Effector memory CD8-positive, alpha-beta T cell (primary cell): ENCODE measurements around the gene NAV2.

Experiments used
- ATAC-seq: fragments of 150-1000 bp; cut with Tn5 transposase; replicated peaks from 2 replicates; pipeline ENCODE4 v1.10.0; 2021; ENCODE audit warnings: mild to moderate bottlenecking, moderate library complexity
- DNase-seq, 3 experiments: peaks; one replicate each; pipeline ENCODE4 v3.0.0; 2021
- H3K27ac Mint-ChIP-seq, 2 donors: one replicate each; pipeline ENCODE4 v1.8.0; 2022; ENCODE audit warnings: mild to moderate bottlenecking in 2 of 2, mixed read lengths in 2 of 2, moderate library complexity in 2 of 2
- H3K27me3 Mint-ChIP-seq, 2 donors: one replicate each; pipeline ENCODE4 v1.8.0; 2022; ENCODE audit warnings: mixed read lengths in 2 of 2
- H3K36me3 Mint-ChIP-seq: one replicate; pipeline ENCODE4 v1.8.0; 2022; ENCODE audit warnings: mild to moderate bottlenecking, moderate library complexity, mixed read lengths; ENCODE audit not compliant: insufficient read depth
- H3K4me1 Mint-ChIP-seq, 2 donors: one replicate each; pipeline ENCODE4 v1.8.0; 2022; ENCODE audit warnings: low read depth in 2 of 2, mixed read lengths in 2 of 2
- H3K4me3 Mint-ChIP-seq, 2 donors: one replicate each; pipeline ENCODE4 v1.8.0; 2022; ENCODE audit warnings: mild to moderate bottlenecking in 2 of 2, mixed read lengths in 2 of 2, moderate library complexity in 2 of 2
- H3K9me3 Mint-ChIP-seq, 2 donors: one replicate each; pipeline ENCODE4 v1.8.0; 2022; ENCODE audit warnings: mixed read lengths in 2 of 2

NAV2 gene

DNA sequence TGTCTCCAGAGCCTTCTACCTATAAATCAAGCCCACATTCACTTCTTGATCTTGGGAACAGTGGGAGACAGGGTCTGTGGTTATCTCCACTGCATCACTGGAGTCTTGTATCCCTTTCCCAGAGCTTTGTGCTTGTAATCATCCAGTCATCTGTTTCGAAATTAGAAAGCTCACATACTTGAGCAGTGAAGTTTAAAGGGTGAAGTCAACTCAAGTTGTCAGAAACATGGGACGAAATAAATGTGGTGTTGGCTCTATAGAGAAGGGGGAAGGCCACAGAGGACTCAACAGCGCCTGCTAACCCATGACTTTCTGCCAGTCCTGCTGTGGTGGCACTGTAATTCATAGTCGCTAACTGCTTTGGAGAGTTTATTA lies 250.2 kb downstream of the NAV2 start:
- Mint-ChIP-seq H3K27me3 (peaks cover 15 to 27% of the 10 kb centered on the region in 2 donors), H3K36me3 (no peaks in the 10 kb centered on the region), H3K27ac (no peak overlapping the region), H3K4me1 (peaks cover 8% of the 10 kb centered on the region in 2 donors), H3K9me3 (no peaks in the 10 kb centered on the region), H3K4me3 (no peak overlapping the region)
- DNase-seq (no peak), ATAC-seq (no peak)

DNA sequence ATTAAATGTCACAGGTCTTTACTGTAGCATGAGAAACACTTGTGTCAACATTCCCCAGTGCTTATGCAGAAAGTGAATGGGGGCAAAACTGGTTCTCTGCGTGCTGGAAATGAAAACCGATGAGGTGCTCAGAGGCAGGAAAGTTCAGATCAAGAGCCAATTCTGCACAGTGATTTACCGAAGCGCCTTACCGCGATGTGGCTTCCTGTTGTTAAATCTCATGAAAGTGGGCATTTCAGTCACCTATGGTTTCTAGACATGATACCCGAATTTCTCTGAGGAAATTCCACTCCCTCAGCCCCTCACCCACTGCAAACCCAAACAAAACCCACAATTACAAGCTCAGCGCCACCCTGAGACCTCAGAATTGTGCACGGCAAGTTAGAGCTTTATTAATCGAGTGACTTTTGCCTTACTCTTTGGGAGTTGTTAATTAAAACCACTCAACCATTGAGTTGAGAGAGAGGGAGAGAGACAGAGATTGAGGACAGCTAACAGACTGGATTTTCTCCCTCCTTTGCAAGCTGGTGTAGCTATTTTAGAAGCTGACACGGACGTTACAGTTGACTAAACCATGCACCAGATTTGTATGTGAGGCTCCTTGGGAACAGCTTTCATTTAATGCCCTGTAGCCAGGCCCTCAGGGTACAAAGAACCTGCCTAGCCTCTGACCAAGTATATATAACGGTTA lies 251.2 kb downstream of the NAV2 start:
- Mint-ChIP-seq H3K27me3 (peaks cover 15 to 37% of the 10 kb centered on the region in 2 donors), H3K4me1 (peaks cover 8% of the 10 kb centered on the region in 2 donors), H3K9me3 (no peaks in the 10 kb centered on the region), H3K4me3 (peak overlapping the region; percentile 17 to 20), H3K27ac (no peak overlapping the region), H3K36me3 (no peaks in the 10 kb centered on the region)
- peak; percentile 74 for ATAC-seq
- no peak for DNase-seq

DNA sequence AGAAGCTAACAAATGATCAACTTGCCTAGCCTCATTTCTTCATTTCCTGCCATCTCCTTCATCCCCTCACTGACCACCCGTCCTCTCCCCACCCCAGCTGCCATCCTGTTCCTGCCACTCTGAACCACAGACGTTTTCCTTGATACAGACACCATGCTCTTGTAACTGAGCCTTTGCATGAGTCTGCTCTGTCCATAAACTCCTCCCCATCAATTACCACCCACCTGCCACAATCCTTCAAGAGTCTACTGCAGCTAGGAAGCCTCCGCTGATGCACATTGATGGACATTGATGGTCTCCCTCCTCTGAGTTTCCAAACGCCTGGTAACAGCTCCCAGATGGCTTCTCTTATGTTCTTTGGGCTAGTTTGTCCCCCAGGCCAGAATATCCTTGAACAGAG lies 253.8 kb downstream of the NAV2 start:
- H3K36me3 Mint-ChIP-seq: no peaks in the 10 kb centered on the region
- ATAC-seq (no peak), DNase-seq (no peak)
- peaks cover 15 to 39% of the 10 kb centered on the region in 2 donors for H3K27me3 Mint-ChIP-seq
- H3K27ac Mint-ChIP-seq: no peak overlapping the region
- no peak overlapping the region for H3K4me3 Mint-ChIP-seq
- peaks cover 26 to 31% of the 10 kb centered on the region in 2 donors for H3K4me1 Mint-ChIP-seq
- no peaks in the 10 kb centered on the region for H3K9me3 Mint-ChIP-seq

DNA sequence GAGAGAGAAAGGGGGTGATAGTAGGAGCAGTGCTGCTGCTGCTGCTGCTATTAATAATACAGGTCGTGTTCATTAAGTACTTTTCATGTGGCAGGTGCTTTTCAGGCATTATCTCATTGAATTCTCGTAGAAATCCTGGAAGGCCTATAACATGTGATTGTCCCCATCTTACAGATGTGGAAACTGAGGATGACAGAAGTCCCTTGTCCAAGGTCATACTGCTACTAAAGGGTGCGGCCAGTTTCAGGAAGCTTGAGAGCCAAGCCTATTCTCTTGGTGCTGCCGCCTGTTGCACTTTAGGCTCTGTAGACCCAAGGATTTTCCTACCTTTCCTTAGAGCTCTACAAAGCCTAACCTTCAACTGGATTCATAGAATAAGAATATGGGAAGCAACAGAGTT lies 254.3 kb downstream of the NAV2 start:
- ATAC-seq: no peak
- no peaks in the 10 kb centered on the region for H3K36me3 Mint-ChIP-seq
- H3K9me3 Mint-ChIP-seq: no peaks in the 10 kb centered on the region
- H3K4me1 Mint-ChIP-seq: peaks cover 29 to 33% of the 10 kb centered on the region in 2 donors
- DNase-seq: no peak
- H3K27me3 Mint-ChIP-seq: peaks cover 15 to 39% of the 10 kb centered on the region in 2 donors
- no peak overlapping the region for H3K27ac Mint-ChIP-seq
- no peak overlapping the region for H3K4me3 Mint-ChIP-seq

DNA sequence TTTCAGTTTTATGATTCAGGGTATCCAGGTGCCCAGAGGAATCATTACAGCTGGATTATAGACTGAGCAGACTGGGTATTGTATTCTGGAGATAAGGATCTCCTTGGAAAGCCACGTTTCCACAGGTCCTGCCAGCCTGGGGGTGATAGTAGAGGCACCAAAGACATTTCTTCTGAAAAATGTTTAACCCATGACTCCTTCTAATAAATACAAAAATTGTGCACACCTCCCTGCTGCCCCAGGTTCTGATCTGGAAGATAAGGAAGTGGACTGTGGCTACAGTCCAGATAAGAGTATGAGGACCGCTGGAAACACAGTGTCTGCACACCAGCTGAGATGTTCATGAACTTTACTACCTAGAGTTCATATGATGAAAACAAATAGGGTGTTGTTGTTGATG lies 255.2 kb downstream of the NAV2 start:
- no peak for ATAC-seq

DNA sequence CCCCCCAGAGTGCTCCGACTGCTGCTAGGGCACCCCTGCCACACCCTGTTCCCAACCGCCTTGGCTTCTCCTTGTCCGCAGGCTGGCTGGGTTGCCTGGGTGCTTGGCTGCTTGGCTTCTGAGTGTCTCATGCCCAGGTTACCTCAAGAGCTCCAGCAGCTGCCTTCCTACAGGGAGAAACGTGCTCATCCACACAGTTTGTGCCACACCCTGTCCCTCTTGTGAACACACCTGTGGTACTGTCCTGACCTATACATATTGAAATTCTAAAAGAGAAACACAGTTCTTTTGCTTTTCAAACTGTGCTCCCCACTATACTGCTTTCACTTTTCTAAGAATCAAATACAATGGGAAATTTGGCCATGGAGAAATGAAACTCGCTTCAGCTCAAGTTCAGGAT lies 256.2 kb downstream of the NAV2 start:
- no peak for ATAC-seq
- H3K9me3 Mint-ChIP-seq: no peaks in the 10 kb centered on the region
- no peak for DNase-seq
- no peaks in the 10 kb centered on the region for H3K36me3 Mint-ChIP-seq
- peaks cover 23 to 24% of the 10 kb centered on the region in 2 donors for H3K4me1 Mint-ChIP-seq
- no peak overlapping the region for H3K27ac Mint-ChIP-seq
- peaks cover 15 to 39% of the 10 kb centered on the region in 2 donors for H3K27me3 Mint-ChIP-seq
- no peak overlapping the region for H3K4me3 Mint-ChIP-seq

More for the DNA sequence above, 255.2 kb downstream of the NAV2 start:
- Mint-ChIP-seq H3K4me3 (no peak overlapping the region), H3K4me1 (peaks cover 29 to 33% of the 10 kb centered on the region in 2 donors), H3K27me3 (peaks cover 15 to 39% of the 10 kb centered on the region in 2 donors), H3K9me3 (no peaks in the 10 kb centered on the region), H3K27ac (no peak overlapping the region), H3K36me3 (no peaks in the 10 kb centered on the region)
- DNase-seq: no peak

DNA sequence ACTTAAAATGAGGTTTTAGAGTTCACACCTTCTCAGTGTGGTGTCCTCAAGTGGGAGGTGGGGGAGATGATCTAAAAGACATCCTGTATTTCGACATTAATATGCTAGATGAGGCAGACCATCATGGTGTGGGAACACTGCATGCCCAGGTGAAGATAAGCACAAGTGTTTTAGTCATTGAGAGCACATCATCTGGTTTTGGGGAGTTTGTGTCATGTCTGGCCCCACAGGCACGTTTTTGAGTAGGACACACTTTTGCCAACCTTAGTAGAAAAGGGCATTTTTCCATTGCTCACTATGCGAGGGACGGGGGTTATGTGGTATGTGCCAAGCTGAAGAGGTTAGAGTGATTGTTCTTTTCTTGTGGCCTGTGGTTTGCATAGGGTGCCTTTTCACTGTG lies 258.3 kb downstream of the NAV2 start:
- Mint-ChIP-seq H3K9me3 (no peaks in the 10 kb centered on the region), H3K27me3 (peaks cover 8 to 28% of the 10 kb centered on the region in 2 donors), H3K4me3 (peak overlapping the region; percentile 34 to 41), H3K27ac (peak overlapping the region in 1 of 2 donors; percentile 62), H3K36me3 (no peaks in the 10 kb centered on the region), H3K4me1 (peaks cover 23 to 24% of the 10 kb centered on the region in 2 donors)
- peak; percentile 86 for ATAC-seq
- DNase-seq: peak in 2 of 3 experiments; percentile 6 to 8

DNA sequence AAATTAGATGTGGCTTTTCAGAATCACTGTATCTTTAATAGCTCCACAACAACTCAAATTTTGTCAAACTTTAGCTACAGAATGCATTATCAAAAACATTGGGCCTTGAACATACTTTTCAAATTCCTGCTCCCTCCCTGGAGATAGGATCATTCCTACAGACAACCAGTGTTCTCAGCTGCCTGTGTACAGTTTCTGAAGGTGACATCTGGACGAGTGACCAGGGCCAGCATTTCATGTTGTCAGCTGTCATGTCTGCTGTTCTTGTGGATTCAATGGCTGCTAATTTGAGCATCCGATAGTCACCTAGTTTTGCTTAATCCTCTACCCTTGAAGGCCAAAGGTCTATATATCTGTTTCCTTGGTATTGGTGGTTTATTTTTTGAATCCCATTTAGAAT lies 259.5 kb downstream of the NAV2 start:
- Mint-ChIP-seq H3K9me3 (no peaks in the 10 kb centered on the region), H3K27me3 (peaks cover 0 to 28% of the 10 kb centered on the region in 2 donors), H3K4me1 (peaks cover 20 to 24% of the 10 kb centered on the region in 2 donors), H3K36me3 (no peaks in the 10 kb centered on the region), H3K4me3 (no peak overlapping the region), H3K27ac (no peak overlapping the region)
- no peak for ATAC-seq
- no peak for DNase-seq

DNA sequence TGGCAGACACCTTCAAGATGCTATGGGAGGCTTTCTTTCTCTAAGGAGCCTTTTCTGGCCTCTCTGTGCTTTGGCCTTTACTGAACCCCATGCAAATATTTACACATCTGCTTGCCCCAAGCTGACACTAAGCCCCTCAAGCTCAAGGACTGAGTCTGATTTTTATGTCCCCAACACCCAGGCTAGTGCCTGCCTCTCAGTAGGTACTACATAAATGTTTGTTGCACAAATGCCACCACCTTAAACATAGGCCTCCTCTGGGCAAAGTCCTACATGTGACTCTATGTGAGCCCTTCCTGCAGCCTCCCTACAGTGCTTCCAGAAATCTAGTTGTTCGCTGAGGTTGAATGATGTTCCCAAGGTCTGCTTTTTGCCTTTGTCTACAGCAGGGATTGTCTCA lies 260.0 kb downstream of the NAV2 start:
- Mint-ChIP-seq H3K4me3 (no peak overlapping the region), H3K4me1 (peaks cover 20 to 24% of the 10 kb centered on the region in 2 donors), H3K9me3 (no peaks in the 10 kb centered on the region), H3K36me3 (no peaks in the 10 kb centered on the region), H3K27ac (no peak overlapping the region), H3K27me3 (peaks cover 0 to 27% of the 10 kb centered on the region in 2 donors)
- DNase-seq (no peak), ATAC-seq (no peak)

DNA sequence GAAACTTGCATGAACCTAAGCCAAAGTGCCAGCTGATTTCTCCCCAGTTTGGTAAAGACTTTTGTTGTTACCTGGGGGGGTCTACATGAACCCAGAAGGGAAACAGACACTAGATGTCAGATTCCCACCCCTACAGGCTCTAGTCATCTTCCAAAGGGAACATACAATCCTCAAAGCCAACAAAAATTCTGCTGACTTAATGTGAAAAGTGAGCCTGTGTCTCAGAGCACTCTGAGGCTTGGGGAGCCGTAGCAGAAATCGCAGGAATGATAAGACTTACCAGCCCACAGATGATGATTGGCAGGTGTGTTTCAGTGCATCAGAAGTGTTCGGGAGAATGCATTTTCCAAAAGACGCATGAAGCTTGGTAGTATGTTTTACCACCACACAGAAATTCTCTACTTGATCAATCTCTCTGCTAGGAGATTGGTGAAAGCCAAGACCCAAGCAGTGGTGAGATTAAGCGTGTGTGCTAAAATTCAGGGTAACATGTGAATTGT lies 260.5 kb downstream of the NAV2 start:
- ATAC-seq (no peak), DNase-seq (no peak)
- no peaks in the 10 kb centered on the region for H3K9me3 Mint-ChIP-seq
- H3K27me3 Mint-ChIP-seq: peaks cover 0 to 21% of the 10 kb centered on the region in 2 donors
- no peak overlapping the region for H3K27ac Mint-ChIP-seq
- no peak overlapping the region for H3K4me3 Mint-ChIP-seq
- H3K4me1 Mint-ChIP-seq: peaks cover 20 to 24% of the 10 kb centered on the region in 2 donors
- H3K36me3 Mint-ChIP-seq: no peaks in the 10 kb centered on the region

DNA sequence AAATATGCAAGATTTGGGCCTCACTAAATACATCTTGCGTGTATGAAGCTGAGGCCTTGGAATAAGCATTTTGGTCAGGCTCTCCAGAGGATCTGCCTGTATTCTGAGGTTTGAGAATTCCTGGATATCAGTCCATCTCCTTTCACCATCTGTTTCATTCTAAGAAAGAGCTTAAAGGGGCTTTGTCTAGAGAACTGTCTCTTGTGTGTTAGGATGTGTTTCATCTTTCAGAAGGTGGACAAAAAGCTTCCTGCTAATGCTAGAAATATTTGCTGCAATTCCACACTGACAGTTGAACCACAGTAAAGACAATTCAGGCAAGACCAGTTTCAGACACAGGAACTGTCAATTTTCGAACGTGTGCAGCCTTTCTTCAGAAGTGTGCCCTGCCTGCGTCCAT lies 262.2 kb downstream of the NAV2 start:
- Mint-ChIP-seq H3K27me3 (peaks cover 0 to 13% of the 10 kb centered on the region in 2 donors), H3K4me3 (no peak overlapping the region), H3K36me3 (no peaks in the 10 kb centered on the region), H3K27ac (no peak overlapping the region), H3K9me3 (no peaks in the 10 kb centered on the region), H3K4me1 (peaks cover 17 to 18% of the 10 kb centered on the region in 2 donors)
- no peak for DNase-seq
- no peak for ATAC-seq

DNA sequence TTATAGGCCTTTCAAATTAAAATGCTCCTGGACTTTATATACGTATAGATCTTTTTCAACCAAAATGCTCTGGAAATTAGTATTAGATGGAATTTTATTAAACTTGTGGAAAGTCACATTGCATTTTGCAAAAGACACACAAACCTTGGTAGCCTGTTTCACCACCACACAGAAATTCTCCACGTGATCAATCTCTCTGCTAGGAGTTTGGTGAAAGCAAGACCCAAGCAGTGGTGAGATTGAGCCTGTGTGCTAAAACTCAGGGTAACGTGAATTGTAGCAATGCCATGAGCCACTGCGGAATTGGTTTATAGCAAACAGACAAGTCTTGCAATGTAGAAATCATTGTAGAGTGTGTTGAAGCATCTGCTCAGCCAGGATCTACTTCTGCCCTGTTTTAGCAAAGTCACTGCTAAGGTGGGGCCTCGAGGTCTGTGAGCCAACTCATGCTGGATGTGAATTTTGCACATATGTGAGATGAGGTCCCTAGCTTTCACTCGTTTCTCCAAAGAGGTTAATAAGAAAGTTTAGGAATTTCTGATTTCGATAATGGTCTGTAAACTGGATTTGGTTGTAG lies 262.9 kb downstream of the NAV2 start:
- Mint-ChIP-seq H3K27me3 (peaks cover 0 to 13% of the 10 kb centered on the region in 2 donors), H3K27ac (no peak overlapping the region), H3K4me3 (no peak overlapping the region), H3K4me1 (peaks cover 11 to 12% of the 10 kb centered on the region in 2 donors), H3K9me3 (no peaks in the 10 kb centered on the region), H3K36me3 (no peaks in the 10 kb centered on the region)
- DNase-seq (no peak), ATAC-seq (no peak)

DNA sequence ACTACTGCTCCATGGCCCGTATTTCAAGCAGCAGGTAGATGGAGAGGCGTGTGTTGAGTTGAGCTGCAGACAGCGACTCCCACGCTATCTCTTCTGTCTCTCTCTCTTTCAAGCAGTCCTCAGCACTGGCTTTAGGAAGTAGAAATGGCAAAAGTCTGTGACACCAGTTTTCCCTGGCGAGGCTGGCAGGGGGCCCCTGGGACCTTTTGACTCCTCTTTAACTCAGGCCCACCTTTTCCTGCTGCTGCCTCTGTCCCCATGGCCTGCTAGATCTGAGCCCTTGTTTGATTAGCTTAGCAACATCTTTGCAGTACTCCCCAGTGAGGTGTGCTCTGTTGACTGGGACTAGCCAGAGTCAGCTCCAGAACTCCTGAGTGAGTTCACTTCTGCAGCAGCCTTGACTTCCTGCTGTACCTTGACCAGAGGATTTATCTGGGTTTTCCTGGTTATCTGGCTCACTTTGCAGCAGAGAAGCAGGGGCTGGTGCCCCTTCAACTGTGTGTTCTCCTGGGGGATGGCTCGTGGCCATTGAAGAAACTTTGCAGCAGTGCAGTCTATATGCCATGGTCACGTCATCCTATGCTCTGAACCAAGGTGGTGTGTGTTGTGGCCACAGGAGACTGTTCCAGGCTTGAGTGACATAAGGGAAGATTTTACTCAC lies 263.8 kb downstream of the NAV2 start:
- peaks cover 2 to 3% of the 10 kb centered on the region in 2 donors for H3K4me1 Mint-ChIP-seq
- no peak overlapping the region for H3K4me3 Mint-ChIP-seq
- DNase-seq (no peak), ATAC-seq (no peak)
- H3K9me3 Mint-ChIP-seq: no peaks in the 10 kb centered on the region
- H3K36me3 Mint-ChIP-seq: no peaks in the 10 kb centered on the region
- no peak overlapping the region for H3K27ac Mint-ChIP-seq
- H3K27me3 Mint-ChIP-seq: peaks cover 0 to 13% of the 10 kb centered on the region in 2 donors

DNA sequence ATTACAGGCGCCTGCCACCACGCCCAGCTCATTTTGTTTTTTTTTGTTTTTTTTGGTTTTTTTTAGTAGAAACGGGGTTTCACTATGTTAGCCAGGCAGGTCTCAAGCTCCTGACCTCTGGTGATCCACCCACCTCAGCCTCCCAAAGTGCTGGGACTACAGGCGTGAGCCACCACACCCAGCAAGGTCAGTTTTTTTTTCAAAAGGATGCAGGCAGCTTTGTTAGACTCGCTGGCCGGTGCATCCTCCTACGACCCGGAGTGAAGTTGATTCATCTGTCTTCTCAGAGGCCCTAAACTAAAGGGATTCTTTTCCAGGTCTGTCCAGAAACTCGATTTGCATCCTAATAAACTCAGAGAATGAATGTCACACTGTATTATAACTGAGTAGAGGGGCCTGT lies 265.3 kb downstream of the NAV2 start:
- no peak overlapping the region for H3K27ac Mint-ChIP-seq
- ATAC-seq (no peak), DNase-seq (no peak)
- H3K9me3 Mint-ChIP-seq: no peaks in the 10 kb centered on the region
- no peaks in the 10 kb centered on the region for H3K36me3 Mint-ChIP-seq
- H3K4me3 Mint-ChIP-seq: no peak overlapping the region
- no peaks in the 10 kb centered on the region for H3K4me1 Mint-ChIP-seq
- peaks cover 0 to 13% of the 10 kb centered on the region in 2 donors for H3K27me3 Mint-ChIP-seq
